HUES48 (cell line): Measurements from ENCODE around the gene PHF13.

Experiments
- H3K27ac ChIP-seq: one replicate; pipeline ENCODE4 v1.7.0; 2013; ENCODE audit warnings: low read depth, low read length, inconsistent platforms
- H3K27me3 ChIP-seq: 2 replicates; pipeline ENCODE4 v1.6.1; 2013; ENCODE audit warnings: mild to moderate bottlenecking, low read length; ENCODE audit not compliant: control insufficient read depth, insufficient read depth
- H3K36me3 ChIP-seq: 2 replicates; pipeline ENCODE4 v1.6.1; 2013; ENCODE audit warnings: low read length; ENCODE audit not compliant: control insufficient read depth, insufficient read depth
- H3K4me1 ChIP-seq: 2 replicates; pipeline ENCODE4 v1.6.1; 2013; ENCODE audit warnings: mild to moderate bottlenecking, low read length; ENCODE audit not compliant: control insufficient read depth, insufficient read depth
- H3K4me3 ChIP-seq: 2 replicates; pipeline ENCODE4 v1.5.1; 2013; ENCODE audit warnings: mild to moderate bottlenecking, low read depth, low read length
- H3K9ac ChIP-seq: 2 replicates; pipeline ENCODE4 v1.6.1; 2013; ENCODE audit warnings: mild to moderate bottlenecking, low read depth, low read length, moderate library complexity
- H3K9me3 ChIP-seq: 2 replicates; pipeline ENCODE4 v1.6.1; 2013; ENCODE audit warnings: low read length; ENCODE audit not compliant: control insufficient read depth, insufficient read depth

The PHF13 gene

GRCh38 chr1:6588128-6588892, 25.2 kb upstream of the PHF13 start:
- no peaks in the 10 kb centered on the region for H3K27me3 ChIP-seq
- no peaks in the 10 kb centered on the region for H3K4me1 ChIP-seq
- H3K9ac ChIP-seq: no peak overlapping the region
- no peak overlapping the region for H3K4me3 ChIP-seq
- H3K36me3 ChIP-seq: peaks cover 63% of the 10 kb centered on the region
- H3K27ac ChIP-seq: no peak overlapping the region
- no peaks in the 10 kb centered on the region for H3K9me3 ChIP-seq

GRCh38 chr1:6588893-6589520, 24.5 kb upstream of the PHF13 start:
- Histone ChIP-seq H3K27ac (no peak overlapping the region), H3K36me3 (peaks cover 70% of the 10 kb centered on the region)

GRCh38 chr1:6590046-6590445, 23.5 kb upstream of the PHF13 start:
- Histone ChIP-seq H3K4me3 (no peak overlapping the region), H3K27ac (no peak overlapping the region), H3K27me3 (no peaks in the 10 kb centered on the region), H3K9ac (no peak overlapping the region), H3K4me1 (no peaks in the 10 kb centered on the region), H3K36me3 (peaks cover 81% of the 10 kb centered on the region), H3K9me3 (no peaks in the 10 kb centered on the region)

More at GRCh38 chr1:6588893-6589520, 24.5 kb upstream of the PHF13 start:
- no peaks in the 10 kb centered on the region for H3K4me1 ChIP-seq
- H3K4me3 ChIP-seq: no peak overlapping the region
- H3K27me3 ChIP-seq: no peaks in the 10 kb centered on the region
- no peaks in the 10 kb centered on the region for H3K9me3 ChIP-seq
- H3K9ac ChIP-seq: no peak overlapping the region

GRCh38 chr1:6591222-6591621, 22.3 kb upstream of the PHF13 start:
- Histone ChIP-seq H3K27me3 (no peaks in the 10 kb centered on the region), H3K4me3 (no peak overlapping the region), H3K4me1 (no peaks in the 10 kb centered on the region), H3K27ac (no peak overlapping the region), H3K9ac (no peak overlapping the region), H3K36me3 (peaks cover 93% of the 10 kb centered on the region), H3K9me3 (no peaks in the 10 kb centered on the region)

GRCh38 chr1:6591644-6592043, 21.9 kb upstream of the PHF13 start:
- H3K4me1 ChIP-seq: no peaks in the 10 kb centered on the region
- H3K27me3 ChIP-seq: no peaks in the 10 kb centered on the region
- peaks cover 97% of the 10 kb centered on the region for H3K36me3 ChIP-seq
- no peaks in the 10 kb centered on the region for H3K9me3 ChIP-seq
- H3K4me3 ChIP-seq: no peak overlapping the region
- H3K27ac ChIP-seq: no peak overlapping the region
- H3K9ac ChIP-seq: no peak overlapping the region

GRCh38 chr1:6592441-6592840, 21.1 kb upstream of the PHF13 start:
- no peaks in the 10 kb centered on the region for H3K9me3 ChIP-seq
- no peak overlapping the region for H3K9ac ChIP-seq
- H3K4me1 ChIP-seq: no peaks in the 10 kb centered on the region
- no peaks in the 10 kb centered on the region for H3K27me3 ChIP-seq
- no peak overlapping the region for H3K27ac ChIP-seq
- H3K36me3 ChIP-seq: peaks cover 97% of the 10 kb centered on the region
- no peak overlapping the region for H3K4me3 ChIP-seq

- Histone ChIP-seq H3K27me3 (no peaks in the 10 kb centered on the region), H3K4me1 (no peaks in the 10 kb centered on the region), H3K27ac (no peak overlapping the region), H3K9ac (no peak overlapping the region), H3K4me3 (no peak overlapping the region), H3K36me3 (peaks cover 97% of the 10 kb centered on the region), H3K9me3 (no peaks in the 10 kb centered on the region)
Measured at GRCh38 chr1:6592865-6593593, 20.5 kb upstream of the PHF13 start.

GRCh38 chr1:6593810-6594209, 19.7 kb upstream of the PHF13 start:
- Histone ChIP-seq H3K36me3 (peaks cover 96% of the 10 kb centered on the region), H3K27me3 (no peaks in the 10 kb centered on the region), H3K4me3 (no peak overlapping the region), H3K4me1 (no peaks in the 10 kb centered on the region), H3K9ac (no peak overlapping the region), H3K9me3 (no peaks in the 10 kb centered on the region), H3K27ac (no peak overlapping the region)

GRCh38 chr1:6594977-6595740, 18.4 kb upstream of the PHF13 start:
- Histone ChIP-seq H3K4me1 (0 out of 2 replicates have a peak, but pooled peaks cover under 1% of the 10 kb centered on the region), H3K36me3 (peaks cover 91% of the 10 kb centered on the region), H3K9me3 (no peaks in the 10 kb centered on the region), H3K9ac (no peak overlapping the region), H3K27me3 (no peaks in the 10 kb centered on the region), H3K27ac (no peak overlapping the region), H3K4me3 (no peak overlapping the region)

- peaks cover 4% of the 10 kb centered on the region for H3K4me1 ChIP-seq
- no peak overlapping the region for H3K27ac ChIP-seq
- H3K9me3 ChIP-seq: no peaks in the 10 kb centered on the region
- no peaks in the 10 kb centered on the region for H3K27me3 ChIP-seq
- H3K9ac ChIP-seq: no peak overlapping the region
- no peak overlapping the region for H3K4me3 ChIP-seq
- peaks cover 79% of the 10 kb centered on the region for H3K36me3 ChIP-seq
Measured at GRCh38 chr1:6596351-6596750, 17.2 kb upstream of the PHF13 start.
